GM12878 (cell line): ENCODE measurements around the gene NLRC5. TPM values are rescaled to one million over a fixed set of nuclear protein-coding genes. Genes with fewer than 3 reads are reported as not detected.

Experiments used
- ATAC-seq: fragments of 200-7000 bp; cut with Tn5 transposase; 3 replicates; pipeline ENCODE4 v1.9.1; 2020; ENCODE audit warnings: mild to moderate bottlenecking, moderate library complexity
- BruUV-seq: library from RNA; stranded (reverse); fragments of 400-500 nt; replicated peaks from 2 replicates; lab custom pipeline; 2021; lab: Mats Ljungman, UMichigan
- CTCF ChIA-PET: fragments of 300-600 bp; sonication (Branson Sonifier 250); formaldehyde crosslinking; extraction: SDS; loops from one replicate; lab custom pipeline; 2021; ENCODE audit warnings: inconsistent platforms; lab: Yijun Ruan, JAX
- POLR2A ChIA-PET: fragments of 350-600 bp; formaldehyde crosslinking; extraction: SDS; loops from one replicate; lab custom pipeline; 2021; ENCODE audit warnings: inconsistent platforms; lab: Charles Lee
- RAD21 ChIA-PET: fragments of 300-600 bp; sonication (Branson Sonifier 250); formaldehyde crosslinking; loops from one replicate; lab custom pipeline; 2023; ENCODE audit warnings: antibody characterized with exemption; ENCODE audit not compliant: unreplicated experiment; lab: Charles Lee
- SMC1A ChIA-PET: fragments of 300-600 bp; sonication (Branson Sonifier 250); formaldehyde crosslinking; loops from one replicate; lab custom pipeline; 2023; ENCODE audit not compliant: unreplicated experiment, uncharacterized antibody; lab: Charles Lee
- DNase-seq: peaks from one replicate; pipeline ENCODE4 v3.0.0-alpha.2; 2011; ENCODE audit warnings: low read depth, low spot score
- FAIRE-seq: peaks from 3 replicates; lab custom pipeline; 2011; peaks lifted over from hg19 to GRCh38; lab: Jason Lieb, UNC
- H2AFZ ChIP-seq: 2 replicates; pipeline ENCODE4 v1.6.0; 2011; ENCODE audit warnings: low read depth, low read length, control low read depth; ENCODE audit not compliant: control insufficient read depth
- H3K27ac ChIP-seq: 2 replicates; pipeline ENCODE4 v1.5.1; 2011; ENCODE audit warnings: control low read depth; ENCODE audit not compliant: control insufficient read depth, insufficient read depth
- H3K27me3 ChIP-seq, 2 experiments: replicated peaks in 1 of 2; 2 replicates each; pipeline versions ENCODE4 v1.6.0 to v1.6.1; 2011; ENCODE audit warnings: low read length in 1 of 2; ENCODE audit not compliant: control insufficient read depth in 2 of 2, insufficient read depth in 2 of 2
- H3K36me3 ChIP-seq, 2 experiments: 2 replicates each; pipeline ENCODE4 v1.5.1; 2011; ENCODE audit warnings: low read length in 1 of 2; ENCODE audit not compliant: control insufficient read depth in 2 of 2, insufficient read depth in 2 of 2
- H3K4me1 ChIP-seq: 2 replicates; pipeline ENCODE4 v1.6.1; 2011; ENCODE audit warnings: mild to moderate bottlenecking, low read length, moderate library complexity, mixed read lengths; ENCODE audit not compliant: control insufficient read depth, insufficient read depth
- H3K4me2 ChIP-seq: 2 replicates; pipeline ENCODE4 v1.6.0; 2011; ENCODE audit warnings: control low read depth; ENCODE audit not compliant: control insufficient read depth, insufficient read depth
- H3K4me3 ChIP-seq: fragments of 200-600 bp; sonication (generic); 2 replicates; pipeline ENCODE4 v1.5.1; 2016
- H3K79me2 ChIP-seq: 2 replicates; pipeline ENCODE4 v1.6.0; 2011; ENCODE audit warnings: low read length; ENCODE audit not compliant: control insufficient read depth, insufficient read depth
- H3K9ac ChIP-seq: 2 replicates; pipeline ENCODE4 v1.8.0; 2011; ENCODE audit warnings: low read length, control low read depth, mixed read lengths; ENCODE audit not compliant: control insufficient read depth, insufficient read depth
- H3K9me3 ChIP-seq: replicated peaks from 3 replicates; pipeline ENCODE4 v1.5.1; 2011; ENCODE audit warnings: mild to moderate bottlenecking, low read length; ENCODE audit not compliant: control insufficient read depth, insufficient read depth
- H4K20me1 ChIP-seq: 2 replicates; pipeline ENCODE4 v1.6.0; 2011; ENCODE audit not compliant: control insufficient read depth, insufficient read depth
- BCL3 ChIP-seq: IDR thresholded peaks from 2 replicates; pipeline ENCODE4 v1.6.1; 2011; ENCODE audit warnings: borderline replicate concordance, low read depth, mild to moderate bottlenecking, moderate library complexity, low read length; ENCODE audit not compliant: insufficient read depth, poor library complexity, severe bottlenecking
- BRCA1 ChIP-seq: IDR thresholded peaks from 2 replicates; pipeline ENCODE4 v1.6.1; 2011; ENCODE audit warnings: low read depth, low read length, improper control_type of control experiment
- CBX5 ChIP-seq: sonication (generic); IDR thresholded peaks from 2 replicates; pipeline ENCODE4 v1.6.1; 2016; ENCODE audit warnings: low read depth, moderate library complexity, mild to moderate bottlenecking, inconsistent platforms
- MEF2A ChIP-seq: IDR thresholded peaks from 2 replicates; pipeline ENCODE4 v1.6.1; 2011; ENCODE audit warnings: low read depth, mild to moderate bottlenecking, low read length, moderate library complexity; ENCODE audit not compliant: insufficient read depth
- POLR2A ChIP-seq: IDR thresholded peaks from 2 replicates; pipeline ENCODE4 v1.6.1; 2011; ENCODE audit warnings: low read depth, mild to moderate bottlenecking, low read length
- RAD51 ChIP-seq: fragments of 450-650 bp; IDR thresholded peaks from 2 replicates; pipeline ENCODE4 v1.6.1; 2016; ENCODE audit warnings: moderate library complexity, mild to moderate bottlenecking, inconsistent platforms
- TAF1 ChIP-seq: IDR thresholded peaks from 2 replicates; pipeline ENCODE4 v1.6.1; 2011; ENCODE audit warnings: mild to moderate bottlenecking, low read depth, low read length, borderline replicate concordance
- ZBTB11 ChIP-seq: fragments of 450-650 bp; formaldehyde crosslinking; IDR thresholded peaks from 2 replicates; pipeline ENCODE4 v1.5.0; 2022; ENCODE audit warnings: mild to moderate bottlenecking, missing genetic modification characterization
- whole genome bisulfite sequencing: methylation state at CpG from one replicate; pipeline ENCODE4 v1.1.6; 2016; ENCODE audit warnings: low lambda C conversion rate; ENCODE audit not compliant: insufficient replicate concordance, insufficient coverage; ENCODE audit errors: missing lambda C conversion rate; 5-methylcytosine and 5-hydroxymethylcytosine counted together
- in situ Hi-C: fragments of 300-500 bp; cut with MboI; formaldehyde crosslinking; loops from 9 replicates; pipeline ENCODE4 v1.14.3; 2018; ENCODE audit warnings: mixed read lengths
- intact Hi-C: fragments of 100-400 bp; cut with micrococcal nuclease; formaldehyde crosslinking; loops from one replicate; pipeline ENCODE4 v1.14.2; 2022; ENCODE audit not compliant: unreplicated experiment
- polyA plus RNA-seq, 11 experiments: library from polyadenylated mRNA; depleted of rRNA in 4 of 11; unstranded in 6 of 11; stranded (reverse) in 5 of 11; fragments of >200 nt; fragmentation: Nextera tagmentation in 4 of 11; fragmentation: Illumina TruSeq in 1 of 11; extraction: Ambion mirVana in 4 of 11; extraction: Trizol in 1 of 11; gene quantifications; 1 replicate in 1 of 11; 2 replicates in 10 of 11; pipeline versions ENCODE4 v1.2.1 to v1.2.3, GENCODE V29; 2011 to 2016; ENCODE audit warnings: inconsistent platforms in 2 of 11, missing spikeins in 2 of 11, low read depth in 1 of 11
- total RNA-seq, 4 experiments: library from RNA; depleted of rRNA in 3 of 4; stranded (reverse); fragments of >200 nt in 3 of 4; fragmentation: Illumina TruSeq in 1 of 4; extraction: Trizol in 1 of 4; gene quantifications; 2 replicates each; pipeline versions ENCODE4 v1.2.1 to v1.2.3, GENCODE V29; 2013 to 2021
- TF ChIP-seq, protein P1 (sequence below): fragments of 450-650 bp; IDR thresholded peaks from 2 replicates; pipeline ENCODE4 v1.6.1; 2016; ENCODE audit warnings: mild to moderate bottlenecking

Gene NLRC5
- total and polyA plus RNA-seq, 10 of the 15 experiments (the other 5 are each of a cell fraction or from before 2014, with no cell fraction given) = 13.1 to 105 (median 57.3) TPM

GRCh38 chr16:57061084-57061905 lies 71.9 kb downstream of the NLRC5 start:
- ChIA-PET POLR2A (interaction anchor here (0.5 kb wide), 1 partner anchor 131 kb away, joined by 5 read pairs; no protein-coding TSS in a partner anchor), RAD21 (interaction anchor here (1.1 to 1.5 kb wide), 2 partner anchors 15 to 96 kb away, joined by 3 to 4 read pairs; no protein-coding TSS in a partner anchor), CTCF (interaction anchor here (0.6 to 1.7 kb wide), 4 partner anchors 9 to 132 kb away, joined by 3 to 4 read pairs (median 4); no protein-coding TSS in a partner anchor), SMC1A (interaction anchor here (1.6 kb wide), 1 partner anchor 9 kb away, joined by 3 read pairs; no protein-coding TSS in a partner anchor)
- in situ Hi-C loops (no loop called here), intact Hi-C loops (no loop called here)
- no peaks in the 10 kb centered on the region for H3K27me3 ChIP-seq
- no peak overlapping the region for H3K4me3 ChIP-seq
- TF ChIP-seq POLR2A = peak; percentile 41; the same call in 1 of the 2 replicates
- TF ChIP-seq BCL3 = no peak
- peaks cover 8 to 16% of the 10 kb centered on the region in 2 experiments; a peak in 3 of 4 replicates for H3K36me3 ChIP-seq
- no peak for DNase-seq
- no peaks in the 10 kb centered on the region for H3K9me3 ChIP-seq
- WGBS = 98% methylated on average over 11 of the region's 11 CpGs
- ATAC-seq = peak; percentile 16
- H3K79me2 ChIP-seq = no peaks in the 10 kb centered on the region
- peaks cover 5% of the 10 kb centered on the region for H3K4me1 ChIP-seq
- no TSS peak for BruUV-seq
- no peak overlapping the region for H3K9ac ChIP-seq
- no peaks in the 10 kb centered on the region for H4K20me1 ChIP-seq
- FAIRE-seq = no peak
- no peak overlapping the region for H3K27ac ChIP-seq
- no peak overlapping the region for H3K4me2 ChIP-seq
- no peak overlapping the region for H2AFZ ChIP-seq

DNA sequence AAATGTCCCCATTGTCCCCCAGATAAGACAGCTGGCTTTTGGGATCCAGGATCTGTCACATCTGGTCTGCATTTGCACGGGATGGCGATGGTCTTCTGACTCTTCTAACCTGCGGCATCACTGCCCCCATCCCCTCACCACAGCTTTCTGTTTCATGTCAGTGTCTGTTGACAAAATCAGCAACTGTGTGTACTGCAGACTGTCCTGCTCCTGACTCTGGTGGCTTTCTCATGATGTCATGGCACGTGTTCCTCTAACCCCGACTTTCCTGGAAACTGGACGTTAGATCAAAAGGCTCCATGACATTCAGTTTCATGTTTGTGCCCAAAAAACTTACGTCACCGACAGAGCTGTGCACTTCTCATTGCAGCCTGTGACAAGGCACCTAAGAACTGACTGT lies 73.0 kb downstream of the NLRC5 start:
- Histone ChIP-seq H3K4me3 (no peak overlapping the region), H3K4me2 (no peak overlapping the region), H3K36me3 (peaks cover 8 to 16% of the 10 kb centered on the region in 2 experiments; a peak in 3 of 4 replicates), H3K27ac (no peak overlapping the region), H3K79me2 (no peaks in the 10 kb centered on the region), H3K27me3 (no peaks in the 10 kb centered on the region), H3K9ac (no peak overlapping the region), H3K9me3 (no peaks in the 10 kb centered on the region), H3K4me1 (peaks cover 15% of the 10 kb centered on the region), H2AFZ (no peak overlapping the region), H4K20me1 (no peaks in the 10 kb centered on the region)
- in situ Hi-C loops = no loop called here
- FAIRE-seq (no peak), ATAC-seq (no peak), DNase-seq (no peak)
- ChIA-PET SMC1A (interaction anchor here (1.6 kb wide), 1 partner anchor 8 kb away, joined by 3 read pairs; no protein-coding TSS in a partner anchor), POLR2A (interaction anchor here (1.2 kb wide), 1 partner anchor 11 kb away, joined by 3 read pairs; no protein-coding TSS in a partner anchor), CTCF (interaction anchor here (0.6 to 1.7 kb wide), 3 partner anchors 10 to 131 kb away, joined by 3 to 4 read pairs (median 4); no protein-coding TSS in a partner anchor), RAD21 (no interaction called here)
- intact Hi-C loops = no loop called here
- WGBS = 98% methylated on average over 8 of the region's 8 CpGs
- BruUV-seq = TSS peak; percentile 23
- TF ChIP-seq TAF1 (no peak), CBX5 (no peak), RAD51 (no peak), MEF2A (no peak), ZBTB11 (CRISPR knock-in tag) (no peak), BRCA1 (no peak)
- TF ChIP-seq, protein P1, sequence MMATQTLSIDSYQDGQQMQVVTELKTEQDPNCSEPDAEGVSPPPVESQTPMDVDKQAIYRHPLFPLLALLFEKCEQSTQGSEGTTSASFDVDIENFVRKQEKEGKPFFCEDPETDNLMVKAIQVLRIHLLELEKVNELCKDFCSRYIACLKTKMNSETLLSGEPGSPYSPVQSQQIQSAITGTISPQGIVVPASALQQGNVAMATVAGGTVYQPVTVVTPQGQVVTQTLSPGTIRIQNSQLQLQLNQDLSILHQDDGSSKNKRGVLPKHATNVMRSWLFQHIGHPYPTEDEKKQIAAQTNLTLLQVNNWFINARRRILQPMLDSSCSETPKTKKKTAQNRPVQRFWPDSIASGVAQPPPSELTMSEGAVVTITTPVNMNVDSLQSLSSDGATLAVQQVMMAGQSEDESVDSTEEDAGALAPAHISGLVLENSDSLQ = no peak
